Central memory CD4-positive, alpha-beta T cell (primary cell): Measurements from ENCODE around the gene DPM2.

Experiments
- DNase-seq: peaks from one replicate; pipeline ENCODE4 v3.0.0; 2022

DPM2 gene

GRCh38 chr9:127953768-127954505 is 16.3 kb upstream of the DPM2 start:
- DNase-seq: no peak

- DNase-seq: no peak
Observed at GRCh38 chr9:127953154-127953553, 15.5 kb upstream of the DPM2 start.

GRCh38 chr9:127950513-127951289 is 13.0 kb upstream of the DPM2 start:
- DNase-seq: no peak

GRCh38 chr9:127949827-127950512 is 12.3 kb upstream of the DPM2 start:
- no peak for DNase-seq

- no peak for DNase-seq
Observed at GRCh38 chr9:127947841-127948710, 10.4 kb upstream of the DPM2 start.

DNA sequence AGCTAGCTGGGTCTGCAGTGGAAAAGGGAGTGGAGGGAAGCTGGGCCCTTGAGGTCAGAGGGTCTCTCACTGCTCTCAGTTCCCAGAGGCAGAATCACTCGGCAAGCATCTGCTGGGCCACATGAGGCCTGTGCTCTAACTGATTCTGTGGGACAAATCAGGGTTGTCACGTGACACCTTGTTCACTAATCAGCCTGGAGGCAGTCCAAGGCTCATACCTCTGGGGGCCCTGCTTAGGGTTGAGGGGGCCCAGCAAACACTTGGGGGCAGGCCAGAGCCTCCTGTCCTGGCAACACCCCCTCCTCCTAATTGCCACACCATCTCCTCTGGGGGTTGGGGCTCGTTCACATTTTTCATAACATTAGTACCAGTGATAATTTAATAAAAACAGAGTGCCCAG is 9.1 kb upstream of the DPM2 start:
- DNase-seq: no peak

DNA sequence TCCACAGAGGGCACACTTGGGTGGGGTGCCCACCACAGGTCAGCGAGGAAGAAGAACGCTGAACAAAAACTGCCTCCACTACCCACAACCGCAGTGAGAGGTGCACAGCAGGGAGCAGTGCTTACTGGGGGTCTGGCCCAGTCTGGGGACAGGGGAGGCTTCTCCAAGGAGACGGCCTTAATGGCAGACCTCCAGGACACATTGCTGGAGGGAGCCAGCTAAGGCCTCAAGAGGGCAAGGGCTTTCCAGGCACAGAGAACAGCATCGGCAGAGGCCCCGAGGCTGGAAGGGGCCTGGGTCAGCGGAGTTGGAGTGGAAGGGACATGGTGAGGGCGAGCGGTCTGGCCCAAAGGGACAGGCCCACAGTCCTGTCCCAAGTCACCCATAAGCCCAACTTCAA is 8.3 kb upstream of the DPM2 start:
- no peak for DNase-seq

- DNase-seq: no peak
Observed at GRCh38 chr9:127945338-127945737, 7.7 kb upstream of the DPM2 start.

- no peak for DNase-seq
Observed at GRCh38 chr9:127944586-127945218, 7.0 kb upstream of the DPM2 start.

DNA sequence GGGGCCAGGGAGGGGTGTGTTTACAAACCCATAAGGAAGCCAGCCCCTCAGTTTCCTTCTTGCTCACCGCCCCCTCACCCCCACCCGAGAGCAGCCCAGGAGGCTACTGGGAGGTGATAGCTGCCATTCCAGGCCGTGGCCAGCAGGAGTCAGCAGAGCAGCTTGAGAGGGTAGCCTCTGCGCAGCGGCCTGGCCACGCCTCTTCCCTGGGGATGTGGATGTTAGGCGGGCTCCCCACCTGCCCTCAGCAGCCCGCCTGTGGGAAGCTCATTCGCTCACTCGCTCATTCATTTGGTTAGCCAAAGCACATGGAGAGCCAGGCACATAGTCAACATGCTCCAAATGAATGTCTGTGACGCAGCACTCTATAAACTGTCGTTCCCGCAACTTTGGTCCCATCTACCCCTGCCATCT is 6.1 kb upstream of the DPM2 start:
- DNase-seq: peak; percentile 70

DNA sequence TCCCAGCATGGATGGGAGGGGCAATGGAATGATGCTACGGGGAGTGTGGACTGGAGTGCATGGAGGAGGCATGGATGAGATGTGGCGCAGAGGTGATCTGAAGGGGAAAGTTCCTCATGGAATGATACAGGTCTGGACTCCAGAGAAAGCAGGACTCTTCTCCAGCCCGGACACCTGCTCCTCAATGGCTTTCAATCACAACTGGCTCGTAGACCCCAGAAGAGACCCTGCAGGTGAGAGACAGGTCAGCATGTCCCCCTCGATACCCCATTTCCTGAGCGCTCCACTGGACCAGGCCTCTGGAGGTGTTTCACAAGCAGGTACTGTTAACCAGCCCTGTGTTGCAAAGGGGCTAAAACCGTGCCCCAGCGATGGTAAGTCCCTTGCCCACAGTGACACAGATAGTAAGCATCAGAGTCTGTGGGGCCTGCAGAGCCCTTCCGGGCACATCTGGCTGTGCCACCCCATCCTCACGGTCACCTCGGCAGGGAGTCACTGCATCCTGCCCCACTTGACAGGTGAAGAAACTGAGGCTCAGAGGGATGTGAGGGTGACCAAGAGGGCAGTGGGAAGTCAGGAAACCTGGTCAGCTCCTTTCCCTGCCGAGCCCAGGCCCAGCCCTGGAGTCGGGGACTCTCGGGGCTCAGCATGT is 5.5 kb upstream of the DPM2 start:
- no peak for DNase-seq

DNA sequence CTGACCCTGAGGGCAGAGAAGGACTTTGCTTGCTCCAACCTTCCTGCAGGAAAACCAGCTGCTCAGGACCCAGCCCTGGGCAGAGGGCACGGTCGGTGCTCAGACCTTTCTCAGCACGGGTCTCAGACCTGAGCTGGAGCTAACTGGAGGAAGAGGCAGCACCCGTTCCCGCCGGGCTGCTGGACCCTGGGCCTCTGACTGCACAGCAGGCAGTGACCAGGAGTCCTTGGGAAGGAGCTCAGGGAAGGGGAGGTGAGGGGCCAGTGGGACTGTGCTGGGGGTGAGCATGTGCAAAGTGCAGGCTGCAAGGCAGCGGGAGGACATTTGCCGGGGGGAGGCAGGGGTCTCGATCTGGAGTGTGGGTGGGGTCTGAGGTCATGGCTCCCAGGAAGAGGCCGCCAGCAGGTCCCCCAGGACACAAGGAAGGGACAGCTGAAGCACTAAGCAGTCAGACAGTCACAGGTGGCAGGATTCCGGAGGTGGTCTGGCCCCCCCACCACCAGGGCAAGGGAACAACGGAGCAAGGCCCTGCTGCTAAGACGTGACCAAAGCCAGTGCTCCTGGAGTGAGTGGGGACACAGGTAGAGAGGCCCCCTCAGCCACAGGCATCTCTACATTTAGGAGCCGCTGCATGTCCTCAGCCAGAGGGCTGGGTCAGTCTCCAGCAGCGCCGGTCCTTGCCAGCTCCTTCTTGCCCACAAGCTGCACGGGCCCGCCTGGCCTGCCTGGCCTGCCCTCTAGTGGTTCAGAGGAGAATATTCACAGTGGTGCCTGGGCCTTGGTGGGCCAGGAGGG is 4.8 kb upstream of the DPM2 start:
- DNase-seq: peak; percentile 42

DNA sequence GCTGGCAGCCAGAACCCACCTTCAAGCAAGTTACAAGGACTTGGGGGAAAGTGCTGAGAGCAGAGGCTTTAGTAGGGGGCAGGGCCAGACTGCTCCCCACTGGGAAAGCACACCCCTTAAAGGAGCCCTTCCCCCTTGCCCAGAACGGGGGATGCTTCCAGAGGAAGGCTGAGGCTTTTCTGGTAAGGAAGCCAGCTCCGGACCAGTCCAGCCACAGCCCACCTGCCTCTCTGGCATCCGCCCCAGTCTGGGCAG is 4.2 kb upstream of the DPM2 start:
- no peak for DNase-seq

- no peak for DNase-seq
Observed at GRCh38 chr9:127941062-127941960, 3.7 kb upstream of the DPM2 start.

DNA sequence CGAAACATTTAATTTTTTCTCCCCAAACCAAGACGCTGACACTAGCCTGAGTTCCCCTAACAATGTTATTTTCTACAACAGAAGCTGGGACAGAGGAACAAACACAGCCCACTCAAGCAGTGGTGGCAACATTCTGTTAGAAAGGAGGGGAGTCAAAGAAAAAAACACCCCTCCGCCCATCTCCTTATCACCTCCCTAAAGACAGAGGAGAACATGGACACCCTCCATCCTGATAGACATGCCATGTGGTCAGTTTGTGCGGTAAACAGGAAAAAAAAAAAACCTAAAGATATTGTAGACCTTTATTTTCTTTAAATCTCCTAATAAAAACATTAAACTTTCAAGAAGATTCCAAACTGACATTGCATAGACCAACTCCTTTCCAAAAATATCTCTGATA is 2.9 kb upstream of the DPM2 start:
- DNase-seq: no peak

GRCh38 chr9:127938298-127938690 is 640 bp upstream of the DPM2 start:
- DNase-seq: no peak

- DNase-seq: peak; percentile 31
Observed at GRCh38 chr9:127937056-127937387, 632 bp downstream of the DPM2 start.

GRCh38 chr9:127936347-127936852 is 1.3 kb downstream of the DPM2 start:
- no peak for DNase-seq

DNA sequence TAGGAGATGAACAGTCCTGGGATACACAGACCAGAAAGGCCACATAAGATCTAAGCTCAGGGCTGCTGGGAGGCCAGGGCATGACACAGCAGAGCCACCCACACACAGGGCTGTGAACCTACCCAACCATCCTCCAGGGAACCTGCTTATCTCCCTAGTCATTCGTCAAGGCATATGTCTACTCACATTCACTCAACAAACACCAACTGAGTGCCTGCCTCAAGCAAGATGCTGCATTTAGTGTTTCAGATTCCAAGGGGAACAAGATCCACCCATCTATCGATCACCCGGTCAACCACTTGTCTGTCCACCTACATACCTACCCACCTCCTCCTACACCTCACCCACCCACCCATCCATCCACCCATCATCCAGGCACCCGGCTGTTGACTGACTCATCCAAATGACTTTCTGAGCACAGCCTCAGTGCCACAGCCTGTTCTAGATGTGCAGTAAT is 1.9 kb downstream of the DPM2 start:
- no peak for DNase-seq

GRCh38 chr9:127934986-127935385 is 2.7 kb downstream of the DPM2 start:
- no peak for DNase-seq
